Sciatic nerve (tissue), 2 donors: ENCODE data around the gene MEPE. TPM values are rescaled to one million over a fixed set of nuclear protein-coding genes. Genes with fewer than 3 reads are reported as not detected.

Experiments
- ATAC-seq: fragments of 200-7000 bp; cut with Tn5 transposase; one replicate; pipeline ENCODE4 v1.9.1; 2020; ENCODE audit warnings: mild to moderate bottlenecking, moderate library complexity
- DNase-seq: peaks from one replicate; pipeline ENCODE4 v3.0.0-alpha.2; 2020; ENCODE audit warnings: low spot score
- intact Hi-C: fragments of 100-400 bp; cut with DNase I; formaldehyde crosslinking; loops from one replicate; pipeline ENCODE4 v1.14.2; 2022
- total RNA-seq: library from RNA; stranded (reverse); fragmentation: NEBNext Ultra II Directional; extraction: Animal tissue kit (Norgen Biotek cat#: 25700); gene quantifications from one replicate; pipeline ENCODE4 v1.2.1, GENCODE V29; 2021
- donor health status: DM: no; HTN: no; CAD: no.
- donor health status: DM: no; HTN: no; CAD: no.

The MEPE gene
- total RNA-seq = not detected

GRCh38 chr4:87832669-87833068, at the start of gene MEPE:
TSS of gene MEPE (plus strand) at chr4:87832969. CDS start at chr4:87834715, 1,746 bp downstream.
- intact Hi-C loops = no loop called here
- DNase-seq (no peak), ATAC-seq (no peak)

- ATAC-seq = no peak
Observed at GRCh38 chr4:87783781-87784180, 49.0 kb upstream of the MEPE start.

GRCh38 chr4:87785731-87786509, 46.8 kb upstream of the MEPE start:
- DNase-seq (no peak), ATAC-seq (no peak)
- intact Hi-C loops = no loop called here

More at GRCh38 chr4:87783781-87784180, 49.0 kb upstream of the MEPE start:
- intact Hi-C loops = no loop called here
- no peak for DNase-seq

- intact Hi-C loops = no loop called here
- ATAC-seq = no peak
Observed at GRCh38 chr4:87799301-87800113, 33.3 kb upstream of the MEPE start, which contains the start of gene IBSP. TSS of gene IBSP (plus strand) at chr4:87799554. CDS start at chr4:87802362, 2,808 bp downstream.

GRCh38 chr4:87802858-87803257, 29.9 kb upstream of the MEPE start:
- intact Hi-C loops = no loop called here
- DNase-seq (no peak), ATAC-seq (no peak)

More at GRCh38 chr4:87799301-87800113, 33.3 kb upstream of the MEPE start, which contains the start of gene IBSP:
- DNase-seq = no peak

- ATAC-seq (no peak), DNase-seq (no peak)
- intact Hi-C loops = no loop called here
Observed at GRCh38 chr4:87803421-87803820, 29.3 kb upstream of the MEPE start.

- DNase-seq = no peak
- no peak for ATAC-seq
- intact Hi-C loops = no loop called here
Observed at GRCh38 chr4:87804871-87805270, 27.9 kb upstream of the MEPE start.

- no peak for ATAC-seq
- intact Hi-C loops = no loop called here
Observed at GRCh38 chr4:87805971-87806370, 26.8 kb upstream of the MEPE start.

GRCh38 chr4:87806520-87806919, 26.2 kb upstream of the MEPE start:
- no peak for ATAC-seq
- intact Hi-C loops = no loop called here
- DNase-seq = no peak

More at GRCh38 chr4:87805971-87806370, 26.8 kb upstream of the MEPE start:
- DNase-seq = no peak

- no peak for DNase-seq
- intact Hi-C loops = no loop called here
- peak; percentile 48 for ATAC-seq
Observed at GRCh38 chr4:87807402-87807801, 25.4 kb upstream of the MEPE start.

- DNase-seq = no peak
- ATAC-seq = no peak
Observed at GRCh38 chr4:87811977-87812376, 20.8 kb upstream of the MEPE start.

GRCh38 chr4:87819281-87819919, 13.4 kb upstream of the MEPE start:
- no peak for ATAC-seq
- intact Hi-C loops = no loop called here

More at GRCh38 chr4:87811977-87812376, 20.8 kb upstream of the MEPE start:
- intact Hi-C loops = no loop called here

GRCh38 chr4:87823200-87823599, 9.6 kb upstream of the MEPE start:
- DNase-seq (no peak), ATAC-seq (no peak)
- intact Hi-C loops = no loop called here

More at GRCh38 chr4:87819281-87819919, 13.4 kb upstream of the MEPE start:
- no peak for DNase-seq

- DNase-seq = no peak
- intact Hi-C loops = no loop called here
- no peak for ATAC-seq
Observed at GRCh38 chr4:87823724-87824123, 9.0 kb upstream of the MEPE start.

GRCh38 chr4:87824352-87824751, 8.4 kb upstream of the MEPE start:
- intact Hi-C loops = no loop called here
- DNase-seq = no peak
- ATAC-seq = no peak

GRCh38 chr4:87834401-87834800, 1.6 kb downstream of the MEPE start:
- no peak for DNase-seq
- no peak for ATAC-seq
- intact Hi-C loops = no loop called here

- no peak for DNase-seq
- intact Hi-C loops = loop anchor here (5.0 kb wide), 1 partner anchor 153 kb away; no protein-coding TSS in a partner anchor
- ATAC-seq = no peak
Observed at GRCh38 chr4:87835197-87835596, 2.4 kb downstream of the MEPE start.

- intact Hi-C loops = loop anchor here (5.0 kb wide), 1 partner anchor 153 kb away; no protein-coding TSS in a partner anchor
- no peak for ATAC-seq
Observed at GRCh38 chr4:87835743-87836142, 3.0 kb downstream of the MEPE start.

GRCh38 chr4:87838205-87838604, 5.4 kb downstream of the MEPE start:
- no peak for DNase-seq
- ATAC-seq = no peak
- intact Hi-C loops = loop anchor here (5.0 kb wide), 1 partner anchor 156 kb away; no protein-coding TSS in a partner anchor

More at GRCh38 chr4:87835743-87836142, 3.0 kb downstream of the MEPE start:
- no peak for DNase-seq
